Measurements from ENCODE around the gene CORO2A. TPM values are rescaled to one million over a fixed set of nuclear protein-coding genes. Genes with fewer than 3 reads are reported as not detected.
"Not testable (repeated sequence)": the region's sequence is repeated elsewhere in the genome, so short reads cannot be mapped to it uniquely, and the experiment has no call there.

The CORO2A gene
- total RNA-seq, 4 donors from 2014 or later, result 1.1 to 3.5 (median 2.1) TPM

- peaks cover 0 to 9% of the 10 kb centered on the region in 2 donors for H3K4me1 ChIP-seq
- H3K4me3 ChIP-seq (replicated peaks in 1 of 3), result no peak overlapping the region
- 88 to 89% methylated on average over 11 to 16 of the region's 16 CpGs for WGBS, 2 donors
- no peaks in the 10 kb centered on the region for H3K27me3 ChIP-seq
- intact Hi-C loops (cut with DNase I), result no loop called here
- no peak for TF ChIP-seq POLR2A (IDR thresholded peaks at IDR 0.05)
- TF ChIP-seq, protein P1, sequence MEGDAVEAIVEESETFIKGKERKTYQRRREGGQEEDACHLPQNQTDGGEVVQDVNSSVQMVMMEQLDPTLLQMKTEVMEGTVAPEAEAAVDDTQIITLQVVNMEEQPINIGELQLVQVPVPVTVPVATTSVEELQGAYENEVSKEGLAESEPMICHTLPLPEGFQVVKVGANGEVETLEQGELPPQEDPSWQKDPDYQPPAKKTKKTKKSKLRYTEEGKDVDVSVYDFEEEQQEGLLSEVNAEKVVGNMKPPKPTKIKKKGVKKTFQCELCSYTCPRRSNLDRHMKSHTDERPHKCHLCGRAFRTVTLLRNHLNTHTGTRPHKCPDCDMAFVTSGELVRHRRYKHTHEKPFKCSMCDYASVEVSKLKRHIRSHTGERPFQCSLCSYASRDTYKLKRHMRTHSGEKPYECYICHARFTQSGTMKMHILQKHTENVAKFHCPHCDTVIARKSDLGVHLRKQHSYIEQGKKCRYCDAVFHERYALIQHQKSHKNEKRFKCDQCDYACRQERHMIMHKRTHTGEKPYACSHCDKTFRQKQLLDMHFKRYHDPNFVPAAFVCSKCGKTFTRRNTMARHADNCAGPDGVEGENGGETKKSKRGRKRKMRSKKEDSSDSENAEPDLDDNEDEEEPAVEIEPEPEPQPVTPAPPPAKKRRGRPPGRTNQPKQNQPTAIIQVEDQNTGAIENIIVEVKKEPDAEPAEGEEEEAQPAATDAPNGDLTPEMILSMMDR (IDR thresholded peaks at IDR 0.05), result no peak
- H3K36me3 ChIP-seq, result no peaks in the 10 kb centered on the region
- H3K27ac ChIP-seq, result no peak overlapping the region
- DNase-seq, result no peak
- H3K9me3 ChIP-seq, result no peaks in the 10 kb centered on the region
Measured at GRCh38 chr9:98094851-98095250, 97.6 kb downstream of the CORO2A start.

DNA sequence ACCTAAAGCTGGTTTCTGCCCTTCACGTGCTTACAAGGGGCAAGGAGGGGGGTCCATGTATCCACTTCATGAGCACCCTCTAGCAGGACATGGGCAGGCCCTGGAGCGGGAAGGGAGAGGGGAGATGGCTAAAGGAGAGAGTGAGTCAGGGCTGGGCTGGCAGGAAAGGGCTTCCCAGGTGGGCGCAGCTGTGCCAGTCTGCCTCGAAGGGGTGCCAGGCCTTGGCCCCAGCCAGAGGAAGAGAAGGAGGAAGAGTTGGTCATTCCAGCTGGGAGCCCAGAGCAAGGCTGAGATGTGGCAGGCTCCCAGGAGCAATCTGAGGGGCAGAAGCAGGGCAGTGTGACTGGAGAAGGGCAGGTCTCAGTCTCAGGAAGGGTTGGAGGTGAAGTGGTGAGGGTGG, 98.1 kb downstream of the CORO2A start:
- no peaks in the 10 kb centered on the region for H3K9me3 ChIP-seq
- intact Hi-C loops (cut with DNase I), result no loop called here
- H3K36me3 ChIP-seq, result no peaks in the 10 kb centered on the region
- H3K27me3 ChIP-seq, result no peaks in the 10 kb centered on the region
- peaks cover 0 to 4% of the 10 kb centered on the region in 2 donors for H3K4me1 ChIP-seq
- TF ChIP-seq, protein P1 (IDR thresholded peaks at IDR 0.05), result no peak
- TF ChIP-seq POLR2A (IDR thresholded peaks at IDR 0.05), result no peak
- no peak overlapping the region for H3K27ac ChIP-seq
- no peak for DNase-seq
- WGBS, 2 donors, result 78 to 86% methylated on average over 4 of the region's 4 CpGs
- H3K4me3 ChIP-seq (replicated peaks in 1 of 3), result no peak overlapping the region

- 82 to 83% methylated on average over 11 of the region's 11 CpGs for WGBS, 2 donors
- H3K4me3 ChIP-seq (replicated peaks in 1 of 3), result no peak overlapping the region
- intact Hi-C loops (cut with DNase I), result no loop called here
Measured at GRCh38 chr9:98092613-98092931, 99.9 kb downstream of the CORO2A start.

GRCh38 chr9:98091735-98092612, 100.5 kb downstream of the CORO2A start:
- WGBS, 2 donors, result 60 to 65% methylated on average over 17 of the region's 17 CpGs
- H3K4me1 ChIP-seq, result peaks cover 0 to 4% of the 10 kb centered on the region in 2 donors
- no peak for DNase-seq
- no peaks in the 10 kb centered on the region for H3K27me3 ChIP-seq
- TF ChIP-seq POLR2A (IDR thresholded peaks at IDR 0.05), result no peak
- TF ChIP-seq, protein P1 (IDR thresholded peaks at IDR 0.05), result no peak
- H3K36me3 ChIP-seq, result no peaks in the 10 kb centered on the region
- intact Hi-C loops (cut with DNase I), result no loop called here
- H3K9me3 ChIP-seq, result no peaks in the 10 kb centered on the region
- no peak overlapping the region for H3K27ac ChIP-seq
- H3K4me3 ChIP-seq (replicated peaks in 1 of 3), result no peak overlapping the region

More at GRCh38 chr9:98092613-98092931, 99.9 kb downstream of the CORO2A start:
- Histone ChIP-seq H3K4me1 (peaks cover 0 to 4% of the 10 kb centered on the region in 2 donors), H3K27ac (no peak overlapping the region), H3K27me3 (no peaks in the 10 kb centered on the region), H3K36me3 (no peaks in the 10 kb centered on the region), H3K9me3 (no peaks in the 10 kb centered on the region)
- no peak for TF ChIP-seq POLR2A (IDR thresholded peaks at IDR 0.05)
- TF ChIP-seq, protein P1 (IDR thresholded peaks at IDR 0.05), result no peak
- no peak for DNase-seq

DNA sequence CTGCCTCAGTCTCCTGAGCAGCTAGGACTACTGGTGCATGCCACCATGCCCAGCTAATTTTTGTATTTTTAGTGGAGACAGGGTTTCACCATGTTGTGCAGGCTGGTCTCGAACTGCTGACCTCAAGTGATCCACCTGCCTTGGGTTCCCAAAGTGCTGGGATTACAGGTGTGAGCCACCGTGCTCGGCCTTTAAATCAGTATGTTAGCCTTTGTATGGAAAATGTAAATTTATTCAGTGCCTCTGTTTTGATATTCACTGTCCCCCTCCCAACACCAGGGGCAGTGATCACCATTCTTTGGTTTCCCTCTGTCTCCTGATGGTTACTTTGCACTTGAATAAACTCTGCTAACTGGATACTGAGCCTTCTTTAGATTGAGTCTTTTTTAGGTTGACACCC, 101.8 kb downstream of the CORO2A start:
- intact Hi-C loops (cut with DNase I); H3K9me3 ChIP-seq; H3K4me3 ChIP-seq (replicated peaks in 1 of 3); H3K27ac ChIP-seq; H3K36me3 ChIP-seq; H3K4me1 ChIP-seq; H3K27me3 ChIP-seq; DNase-seq: not testable (repeated sequence)
- 77 to 83% methylated on average over 3 of the region's 3 CpGs for WGBS, 2 donors
